HG03457 (cell line): ENCODE measurements around the gene FGB.
A peak's percentile ranks its signal among the peaks of the same experiment; 100 is the strongest.

ENCODE experiments used
- ATAC-seq: cut with Tn5 transposase; IDR thresholded peaks from one replicate; pipeline ENCODE4 v1.9.1; 2021; ENCODE audit warnings: moderate number of reproducible peaks; ENCODE audit not compliant: unreplicated experiment

Gene FGB

GRCh38 chr4:154617820-154618317, 55.1 kb downstream of the FGB start:
- no peak for ATAC-seq

GRCh38 chr4:154618708-154619315, 56.0 kb downstream of the FGB start:
- ATAC-seq, result peak; percentile 68

- ATAC-seq, result no peak
Observed at GRCh38 chr4:154620111-154620510, 57.3 kb downstream of the FGB start.
